GM18499 (cell line): ENCODE data around the gene TBC1D17.

Experiments
- ATAC-seq: cut with Tn5 transposase; IDR thresholded peaks from one replicate; pipeline ENCODE4 v1.9.1; 2021; ENCODE audit warnings: moderate number of reproducible peaks; ENCODE audit not compliant: insufficient read depth, unreplicated experiment

The TBC1D17 gene

DNA sequence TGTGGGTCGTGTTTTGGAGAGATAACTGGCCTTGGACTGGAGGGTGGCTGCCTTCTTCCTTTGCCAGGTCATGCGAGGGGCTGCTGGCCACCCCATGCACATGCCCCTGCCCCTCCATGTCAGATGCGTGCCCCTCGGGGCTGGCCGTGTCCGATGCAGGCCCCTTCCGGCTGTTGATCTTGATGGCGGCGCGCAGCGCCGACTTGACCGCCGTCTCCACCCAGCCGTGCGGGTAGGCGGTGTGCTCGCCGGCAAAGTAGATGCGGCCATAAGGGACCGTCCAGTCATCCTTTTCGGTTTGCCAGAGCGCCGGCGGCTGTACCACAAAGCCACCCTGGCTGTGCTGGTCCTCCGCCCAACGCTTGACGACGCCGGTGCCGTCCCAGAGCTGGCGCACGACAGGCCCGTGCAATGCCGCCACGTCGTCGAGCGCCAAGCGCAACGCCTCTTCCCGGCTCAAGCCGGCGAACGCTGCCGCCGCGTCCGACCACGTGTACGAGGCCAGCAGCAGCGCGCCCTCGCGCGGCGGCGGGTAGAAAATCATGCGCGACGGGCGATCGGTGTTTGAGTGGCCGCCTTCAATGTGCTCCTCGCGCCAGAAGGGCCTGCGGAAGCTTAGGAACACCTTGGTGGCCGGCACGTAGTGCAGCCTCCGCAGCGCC lies 12.3 kb downstream of the TBC1D17 start:
- ATAC-seq: no peak

DNA sequence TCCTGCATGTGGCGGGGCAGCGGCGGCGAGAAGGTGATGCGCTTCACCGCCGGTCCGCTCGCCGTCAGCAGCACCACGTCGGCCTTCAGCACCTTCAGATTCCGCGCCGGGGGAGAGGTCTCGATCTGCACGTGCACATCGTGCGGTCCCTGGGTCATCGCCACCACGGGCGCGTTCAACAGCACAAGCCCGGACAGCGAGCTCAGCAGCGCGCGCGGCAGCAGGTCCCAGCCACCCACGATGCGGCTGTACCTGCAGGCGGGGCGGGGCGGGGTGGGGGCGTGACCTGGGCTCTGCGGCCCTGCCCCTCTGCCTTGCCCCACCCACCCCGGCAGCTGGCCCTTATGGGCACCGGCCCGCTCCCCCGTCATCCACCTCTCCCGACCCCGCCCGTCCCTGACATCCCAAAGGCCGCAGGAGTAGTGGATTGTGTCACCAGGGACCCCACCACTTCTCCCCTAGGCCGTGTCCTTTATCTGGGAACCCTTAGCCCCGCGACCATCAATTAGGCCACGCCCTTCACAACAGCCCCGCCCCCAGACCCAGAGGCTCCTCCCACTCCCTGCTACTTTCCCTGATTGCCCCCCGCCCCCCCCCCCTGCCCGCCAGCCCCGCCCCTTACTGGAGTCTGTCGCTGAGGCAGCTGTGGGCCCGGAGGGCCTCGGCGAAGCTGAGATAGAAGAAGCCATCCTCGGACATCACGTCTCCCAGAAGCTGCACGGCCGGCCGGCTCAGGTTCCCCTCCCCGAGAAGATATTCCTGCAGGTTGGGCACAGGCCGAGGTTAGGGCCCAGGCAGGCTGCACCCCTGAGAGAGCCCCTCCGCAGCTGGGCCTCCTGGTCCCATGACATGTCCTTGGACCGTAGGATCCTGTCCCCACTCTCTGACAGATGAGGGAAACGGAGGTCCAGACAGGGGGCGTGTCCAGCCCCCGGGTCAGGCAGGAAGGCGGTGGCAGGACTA lies 13.1 kb downstream of the TBC1D17 start:
- no peak for ATAC-seq

DNA sequence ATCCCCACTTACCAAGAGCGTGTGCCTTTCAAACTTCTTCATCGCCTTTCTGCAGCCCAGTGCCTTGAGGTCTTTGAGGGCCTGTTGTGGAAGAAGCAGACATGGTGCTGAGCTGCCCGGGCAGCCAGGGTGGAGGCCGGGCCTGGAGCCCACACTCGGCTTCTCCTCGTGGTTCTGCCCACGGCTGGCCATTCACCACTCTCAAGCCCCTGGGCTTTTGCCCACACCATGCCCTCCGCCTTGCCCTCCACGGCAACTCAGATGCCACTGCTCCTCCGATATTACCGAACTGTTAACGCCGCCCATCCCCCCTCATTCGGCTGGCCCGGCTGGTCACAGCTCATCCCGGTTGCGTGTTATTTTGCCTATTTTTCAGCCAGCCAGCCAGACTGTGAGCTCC lies 13.9 kb downstream of the TBC1D17 start:
- no peak for ATAC-seq

DNA sequence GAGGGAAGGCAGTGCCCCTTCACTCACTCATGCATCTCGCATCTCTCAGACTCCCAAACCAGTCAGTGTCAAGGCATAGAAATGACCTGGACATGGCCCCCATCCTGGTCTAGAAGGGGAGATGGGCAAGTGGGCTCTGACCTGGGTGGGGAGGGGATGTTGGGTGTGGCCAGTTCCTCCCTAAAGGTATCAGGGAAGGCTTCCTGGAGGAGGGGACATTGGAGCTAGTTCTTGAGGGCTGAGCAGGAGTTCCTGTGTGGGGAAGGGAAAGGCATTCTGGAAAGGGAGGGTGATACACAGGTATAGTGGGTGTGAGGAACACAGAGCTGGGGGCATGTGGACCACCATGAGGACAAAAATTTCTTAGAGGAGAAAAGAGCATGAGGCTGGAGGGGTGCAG lies 15.2 kb downstream of the TBC1D17 start:
- no peak for ATAC-seq

DNA sequence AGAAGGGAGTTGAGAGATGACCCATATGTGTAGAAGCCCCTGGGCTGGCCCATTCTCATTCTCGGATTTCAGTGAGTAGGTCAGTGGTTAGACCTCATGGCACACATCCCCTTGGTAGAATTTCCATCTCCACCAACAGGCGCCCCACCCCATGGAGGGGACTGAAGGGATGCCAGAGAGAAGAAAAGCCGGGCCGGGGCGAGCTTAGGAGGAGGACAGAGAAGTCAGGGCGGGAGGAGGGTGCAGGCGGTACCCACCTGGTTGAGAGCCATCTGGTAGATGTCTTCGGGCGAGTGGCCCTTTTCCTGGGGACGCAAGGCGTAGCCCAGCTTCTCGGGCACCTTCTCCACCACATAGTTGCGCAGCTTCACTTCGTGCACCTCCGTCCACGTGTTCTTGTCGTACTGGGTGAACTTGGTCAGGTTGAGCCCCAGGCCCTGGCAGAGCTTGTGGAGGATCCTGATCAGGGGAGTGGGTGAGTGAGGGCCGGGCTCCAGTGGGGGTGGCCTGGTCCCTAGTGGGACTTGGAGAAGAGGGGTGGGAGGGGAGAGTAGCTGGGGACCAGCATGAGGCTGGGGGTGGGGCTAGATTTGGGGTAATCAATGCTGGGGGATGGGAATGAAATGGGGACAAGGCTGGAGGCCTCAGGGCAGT lies 16.6 kb downstream of the TBC1D17 start:
- no peak for ATAC-seq

DNA sequence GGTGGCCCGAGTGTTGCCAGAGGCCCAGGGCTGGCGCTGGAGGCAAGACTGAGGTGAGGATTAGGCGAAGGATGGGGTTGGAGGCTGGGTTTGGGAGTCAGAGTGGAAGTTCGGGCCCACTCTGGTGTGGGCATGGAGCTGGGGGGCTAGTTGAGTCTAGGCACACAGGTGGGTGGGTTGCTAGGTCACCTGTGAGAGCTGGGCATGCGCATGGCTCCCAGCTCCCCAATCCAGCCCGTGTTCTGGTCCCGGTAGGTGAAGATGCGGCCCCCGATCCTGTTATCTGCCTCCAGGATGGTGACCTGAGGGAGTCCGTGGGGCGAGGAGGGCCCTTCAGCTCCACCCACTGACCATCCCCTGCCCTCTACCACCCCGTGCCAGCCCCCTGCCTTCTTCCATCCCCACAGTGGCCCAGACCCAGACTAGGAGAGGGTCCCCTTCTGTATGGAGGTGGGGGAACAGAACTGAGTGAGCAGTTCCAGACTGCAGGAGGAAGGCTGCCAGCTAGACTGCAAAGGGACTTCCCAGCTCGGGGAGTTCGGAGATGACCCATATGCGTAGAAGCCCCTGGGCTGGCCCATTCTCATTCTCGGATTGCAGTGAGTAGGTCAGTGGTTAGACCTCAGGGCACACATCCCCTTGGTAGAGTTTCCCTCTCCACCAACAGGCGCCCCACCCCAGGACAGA lies 17.5 kb downstream of the TBC1D17 start:
- no peak for ATAC-seq

DNA sequence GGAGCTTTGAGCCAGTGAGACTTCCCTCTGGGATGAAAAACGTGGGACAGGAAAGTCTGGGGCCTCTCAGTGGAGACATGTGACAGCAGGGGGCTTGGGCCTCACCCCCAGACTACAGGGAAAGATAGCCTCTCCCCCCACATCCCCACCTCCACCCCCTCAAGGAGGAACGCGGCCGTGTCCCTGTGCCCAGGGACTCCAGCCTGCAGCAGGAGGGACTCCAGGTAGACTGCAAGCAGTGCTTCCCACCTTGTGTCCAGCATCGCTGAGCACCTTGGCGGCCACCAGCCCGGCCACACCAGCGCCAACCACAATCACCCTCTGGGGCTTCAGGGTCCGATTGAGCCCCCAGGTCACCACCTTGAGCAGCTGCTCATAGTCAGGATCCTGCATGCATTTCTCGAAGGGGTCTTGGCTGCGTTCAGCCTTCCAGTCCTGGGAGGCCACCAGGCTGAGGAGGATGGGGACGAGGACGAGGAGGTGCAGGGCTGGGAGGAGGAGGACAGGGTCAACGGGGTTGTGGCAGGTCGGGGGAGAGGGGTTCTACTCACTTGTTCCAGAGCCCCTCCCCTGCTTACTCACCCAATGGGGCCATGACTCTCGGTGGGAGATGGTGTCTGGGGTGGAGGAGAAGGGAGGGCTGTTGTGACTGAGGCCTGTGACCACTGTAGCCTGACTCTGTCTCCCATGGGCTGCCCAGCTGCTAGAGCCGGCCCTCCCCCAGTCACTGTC lies 18.2 kb downstream of the TBC1D17 start:
- no peak for ATAC-seq

DNA sequence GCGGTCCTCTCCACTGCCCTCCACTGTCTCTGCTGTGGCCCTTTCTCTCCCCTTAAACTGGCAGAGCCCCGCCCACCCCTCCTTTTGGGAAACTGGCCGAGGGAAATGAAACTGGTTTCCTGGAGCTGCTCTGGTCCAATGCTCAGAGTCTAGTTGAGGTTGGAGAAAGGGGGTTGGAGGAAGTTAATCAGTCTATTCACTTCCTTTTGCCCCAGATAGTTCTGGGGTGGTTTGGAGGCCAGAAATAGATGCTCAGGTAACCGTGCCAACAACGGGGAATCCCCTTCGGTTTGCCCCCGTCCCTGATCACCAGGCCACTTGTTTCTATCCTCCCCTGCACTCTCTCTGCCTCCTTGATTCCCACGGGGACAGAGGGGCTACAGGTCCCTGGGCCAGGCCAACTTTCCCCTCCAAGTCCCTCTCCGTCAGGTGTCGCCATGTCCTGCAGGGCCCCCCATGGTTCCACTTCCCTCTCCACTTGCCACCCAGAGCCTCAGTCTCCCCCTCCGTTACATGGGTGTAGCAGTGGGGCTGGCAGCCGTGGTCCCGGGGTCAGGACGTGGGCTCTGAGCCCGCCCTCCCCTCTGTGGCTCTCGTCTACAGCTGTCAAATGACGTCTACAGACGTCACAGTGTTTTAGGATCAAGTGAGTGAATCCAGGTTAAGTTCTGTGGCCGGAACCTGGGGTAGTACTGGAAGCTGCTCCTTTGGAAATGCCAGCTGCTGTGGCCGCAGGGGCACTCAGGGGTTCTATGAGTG lies 19.5 kb downstream of the TBC1D17 start, which contains the start of gene IL4I1:
TSS of gene IL4I1 (minus strand) at position 25 of the 759 bp plus-strand sequence. CDS start 727 bp downstream, outside the sequence.
- ATAC-seq: no peak

DNA sequence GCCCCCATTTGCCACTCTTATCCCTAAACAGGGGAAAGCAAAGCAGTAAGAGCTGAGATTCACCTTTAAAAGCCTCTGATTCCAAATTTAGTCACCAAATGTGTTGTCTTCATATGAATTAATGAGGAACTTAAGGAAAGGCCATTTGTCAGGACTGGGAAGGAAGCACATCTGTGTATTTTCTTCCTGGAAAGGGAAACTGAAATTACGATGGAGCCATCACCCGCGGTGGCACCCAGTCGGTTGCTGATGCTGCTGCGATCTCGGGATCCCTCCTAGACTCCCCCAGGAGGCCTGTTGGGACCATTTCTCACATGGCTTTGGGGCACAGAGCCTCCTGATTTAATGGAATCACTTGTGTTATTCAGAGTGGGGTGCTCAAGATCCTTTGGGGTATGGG lies 26.6 kb downstream of the TBC1D17 start:
- ATAC-seq: no peak

DNA sequence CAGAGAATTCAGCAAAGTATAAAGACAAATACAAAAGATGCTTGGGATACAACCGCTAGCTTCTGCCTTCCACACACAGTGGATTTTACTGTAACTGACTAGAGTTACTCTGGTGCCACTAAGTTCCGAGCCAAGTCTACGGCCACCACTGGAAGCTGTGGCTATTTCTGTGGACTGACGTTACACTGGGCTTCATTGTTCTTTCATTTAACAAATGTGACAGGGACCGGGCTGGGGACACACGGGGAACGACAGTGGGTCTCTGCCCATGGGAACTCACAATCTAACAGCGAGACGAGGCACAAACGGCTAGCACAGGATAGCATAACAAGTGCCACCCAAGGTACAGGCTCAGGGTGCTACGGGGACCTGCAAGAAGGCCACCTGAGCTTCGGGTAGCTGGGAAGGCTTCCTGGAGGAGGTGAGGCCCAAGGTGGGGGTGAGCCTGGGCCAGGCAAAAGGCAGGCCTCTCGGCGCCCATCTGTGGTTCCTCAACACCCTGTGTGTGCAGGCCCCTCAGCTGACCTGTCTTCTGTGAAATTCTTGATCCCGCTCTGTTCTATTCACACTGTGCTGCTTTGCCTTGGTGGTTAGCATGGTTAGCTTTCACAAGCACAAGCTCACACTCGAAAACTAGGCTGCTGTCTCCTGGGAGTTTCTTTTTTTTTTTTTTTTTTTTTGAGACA lies 29.5 kb downstream of the TBC1D17 start:
- no peak for ATAC-seq

DNA sequence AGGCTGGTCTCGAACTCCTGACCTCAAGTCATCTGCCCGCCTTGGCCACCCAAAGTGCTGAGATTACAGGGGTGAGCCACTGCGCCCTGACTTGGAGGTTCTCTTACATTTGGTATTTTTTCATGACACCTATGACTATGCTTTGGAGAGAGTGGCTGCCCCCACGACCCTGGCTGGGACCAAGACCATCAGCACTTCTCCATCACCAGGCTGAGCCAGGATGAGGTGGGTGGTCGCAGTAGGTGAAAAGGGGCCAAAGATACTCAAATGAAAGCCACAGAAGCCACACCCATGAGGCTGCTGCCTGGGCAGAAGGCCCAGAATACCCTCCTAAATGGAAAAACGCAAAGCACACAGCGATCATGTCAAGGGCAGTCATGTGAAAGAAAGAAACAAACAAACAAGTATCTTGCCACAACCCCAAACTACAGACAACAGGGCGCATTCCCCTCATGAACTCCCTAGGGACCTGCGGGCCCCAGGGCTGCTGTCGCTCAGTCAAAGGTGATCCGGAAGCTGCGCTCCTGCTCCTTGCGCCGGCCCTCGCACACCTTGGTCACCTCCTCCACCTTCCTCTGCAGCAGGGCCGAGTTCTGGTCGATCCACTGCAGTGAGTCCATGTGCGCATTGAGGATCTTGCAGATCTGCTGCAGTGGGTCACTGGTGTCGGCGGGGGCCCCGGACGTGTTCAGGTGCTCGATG lies 30.4 kb downstream of the TBC1D17 start:
- no peak for ATAC-seq

DNA sequence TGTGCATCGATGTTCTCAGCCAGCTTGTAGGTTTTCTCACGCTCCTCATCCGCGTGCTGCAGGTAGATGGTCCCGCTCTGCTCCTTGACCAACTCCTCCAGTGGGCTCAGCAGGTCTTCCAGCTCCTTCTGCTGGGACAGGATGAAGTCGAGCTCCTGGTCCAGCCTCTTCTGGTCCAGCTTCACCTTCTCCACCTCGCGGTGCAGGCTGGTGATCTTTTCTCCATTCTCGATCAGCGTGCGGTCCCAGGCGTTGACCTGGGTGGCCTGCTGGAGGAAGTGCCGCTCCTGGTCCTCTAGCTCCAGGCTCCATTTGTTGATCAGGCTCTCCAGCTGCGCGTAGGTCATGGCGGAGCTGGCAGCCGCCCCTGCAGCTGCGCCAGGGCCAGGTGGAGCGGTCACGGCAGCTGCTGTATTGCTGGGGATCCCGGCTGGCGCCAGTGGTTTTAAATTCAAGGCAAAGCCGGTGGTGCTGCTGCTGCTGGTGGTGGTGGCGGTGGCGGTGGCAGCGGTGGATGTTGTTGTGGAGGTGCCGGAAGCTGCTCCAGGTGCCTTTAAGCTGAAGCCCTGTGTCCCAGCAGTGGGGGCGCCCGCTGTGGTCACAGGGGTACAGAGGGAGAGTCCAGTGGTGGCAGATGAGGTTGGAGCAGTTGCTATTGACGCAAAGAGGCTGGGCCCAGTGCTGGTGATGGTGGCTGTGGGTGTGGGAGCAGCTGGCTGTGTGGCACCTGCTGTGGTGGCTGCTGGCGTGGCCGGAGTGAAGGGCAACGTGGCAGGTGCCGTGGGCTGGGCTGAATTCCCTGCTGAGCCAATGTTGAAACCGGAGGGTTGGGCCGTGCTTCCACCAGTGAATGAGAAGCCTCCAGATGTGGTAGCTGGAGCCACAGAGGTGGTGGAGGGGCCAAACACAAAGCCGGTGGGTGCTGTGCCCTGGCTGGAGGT lies 31.2 kb downstream of the TBC1D17 start:
- ATAC-seq: no peak

DNA sequence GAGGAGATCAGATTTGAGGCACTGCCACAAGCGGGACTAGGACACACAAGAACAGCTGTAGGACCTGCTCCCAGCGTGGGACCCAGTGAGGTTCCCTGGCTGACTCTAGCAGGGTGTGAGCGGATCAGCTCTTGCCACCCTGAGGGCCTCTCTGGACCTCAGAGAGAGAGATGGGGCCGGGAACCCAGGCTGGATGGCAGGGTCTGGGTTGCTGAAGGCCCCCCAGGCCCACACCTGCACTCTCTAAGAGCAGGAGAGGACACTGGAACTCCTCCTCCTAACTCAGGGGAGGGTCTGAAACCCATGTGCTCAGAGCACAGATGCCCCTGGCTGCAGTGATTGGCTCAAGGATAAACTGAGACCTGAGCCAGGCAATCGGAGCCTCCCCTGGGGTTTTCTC lies 32.7 kb downstream of the TBC1D17 start:
- ATAC-seq: no peak

DNA sequence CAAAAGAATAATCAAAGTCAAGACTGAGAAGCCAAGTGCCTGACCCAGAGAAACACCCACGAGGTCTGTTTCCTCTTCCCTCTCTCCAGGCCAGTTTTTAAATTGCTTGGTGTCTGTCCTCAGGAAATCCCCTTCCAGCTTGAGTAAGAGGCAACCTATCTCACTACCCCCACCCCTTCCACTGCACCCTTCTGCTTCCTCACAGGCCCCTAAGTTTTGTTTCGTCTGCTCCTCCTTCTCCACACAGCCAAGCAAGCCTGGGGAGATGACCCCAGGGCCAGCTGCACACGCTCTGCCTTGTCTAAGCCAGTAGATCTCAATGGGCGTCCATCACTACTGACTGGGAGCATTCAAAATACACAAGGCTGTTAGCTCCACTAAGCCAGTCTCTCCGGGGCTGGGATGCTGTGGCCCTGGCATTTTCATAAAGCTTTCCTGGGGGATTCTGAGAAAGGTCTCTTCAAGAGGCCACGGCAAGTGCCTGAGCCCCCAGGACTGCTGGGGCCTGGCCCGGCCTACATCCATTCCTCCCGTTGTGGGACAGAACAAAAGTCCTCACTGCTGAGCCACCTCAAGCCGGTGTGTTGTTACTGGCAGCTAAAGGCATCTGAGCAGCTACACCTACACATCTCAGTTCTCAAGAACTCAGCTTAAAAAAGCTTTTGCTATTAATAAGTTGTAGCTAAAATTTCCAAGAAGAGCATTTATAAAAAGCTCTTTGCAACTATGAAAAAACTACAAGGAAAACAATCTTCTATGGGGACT lies 34.1 kb downstream of the TBC1D17 start:
- no peak for ATAC-seq

DNA sequence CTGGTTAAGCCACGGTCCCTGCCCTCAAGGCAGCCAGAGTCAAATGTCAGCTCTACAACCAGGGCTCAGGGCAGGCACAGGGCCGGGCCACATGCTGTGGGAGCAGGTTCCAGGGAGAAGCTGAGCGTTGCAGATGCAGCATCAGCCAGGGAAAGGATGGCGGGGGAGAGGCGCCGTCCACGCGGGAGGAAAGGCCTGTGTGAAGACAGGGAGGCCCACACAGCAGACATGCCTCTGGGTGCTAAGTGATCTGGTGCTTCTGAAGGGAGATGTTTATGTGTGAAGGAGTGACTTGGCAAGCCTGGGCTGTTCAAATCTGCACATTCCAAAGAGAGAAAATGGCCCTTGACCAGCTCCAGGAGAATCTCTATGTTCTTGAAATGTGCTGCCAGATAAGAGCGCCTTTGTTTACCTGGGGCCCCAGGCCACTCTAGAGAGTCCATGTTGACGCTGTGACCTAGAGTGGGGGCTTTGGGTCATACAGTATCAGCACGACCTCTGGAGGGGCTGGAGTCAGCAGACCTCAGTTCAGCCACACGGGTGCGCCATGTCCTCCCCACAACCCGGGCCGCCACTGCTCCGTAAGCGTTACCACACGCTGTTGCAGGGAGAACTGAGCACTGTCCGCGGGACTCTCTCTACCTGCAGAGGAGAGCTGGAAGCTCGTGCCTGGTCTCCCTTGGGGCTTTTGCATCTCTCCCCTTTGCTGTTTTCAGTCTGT lies 35.6 kb downstream of the TBC1D17 start:
- no peak for ATAC-seq
